ENCODE results near the gene ANKRD13A. TPM values are rescaled to one million over a fixed set of nuclear protein-coding genes. Genes with fewer than 3 reads are reported as not detected.
A peak's percentile ranks its signal among the peaks of the same experiment; 100 is the strongest.

The ANKRD13A gene
- total and polyA plus RNA-seq, 2 of the 8 experiments (the other 6 are each of a cell fraction or from before 2014, with no cell fraction given): 16.8 to 21.4 TPM

- no peak overlapping the region for H2BK20ac ChIP-seq (ENCODE audit: low read length)
- no peak for DNase-seq (ENCODE audit: low read depth in 1 of 2, low spot score in 2 of 2)
- H3K27me3 ChIP-seq (replicated peaks in 1 of 4; ENCODE audit: control insufficient read depth in 3 of 4, extremely low read depth in 1 of 4, insufficient read depth in 3 of 4, low read length in 3 of 4): no peaks in the 10 kb centered on the region
- H3K79me1 ChIP-seq (ENCODE audit: low read depth, low read length): no peaks in the 10 kb centered on the region
- H3K14ac ChIP-seq (ENCODE audit: insufficient read length): no peak overlapping the region
- H2BK15ac ChIP-seq (ENCODE audit: low read length): no peak overlapping the region
- FAIRE-seq: no peak
- H3K36me3 ChIP-seq (ENCODE audit: control insufficient read depth in 2 of 4, insufficient read depth in 4 of 4, low read length in 3 of 4): peaks cover 0 to 5% (median 0%) of the 10 kb centered on the region in 4 experiments; a peak in 4 of 8 replicates
- no peak overlapping the region for H3K27ac ChIP-seq (ENCODE audit: low read depth, low read length)
- WGBS, 2 experiments (ENCODE audit: extremely low coverage in 1 of 2, insufficient coverage in 1 of 2, insufficient read length in 1 of 2, insufficient replicate concordance in 2 of 2, low coverage in 1 of 2, low lambda C conversion rate in 2 of 2, missing lambda C conversion rate in 1 of 2): 87% methylated on average over 8 of the region's 8 CpGs; no CpG with 5 or more reads in 1 of the 2 experiments
- H3K4ac ChIP-seq (replicated peaks; ENCODE audit: insufficient read length, low read depth, low read length): no peak overlapping the region
- H3K4me2 ChIP-seq (ENCODE audit: insufficient read depth in 1 of 2, low read depth in 2 of 2, low read length in 2 of 2): no peak overlapping the region
- H2BK12ac ChIP-seq (ENCODE audit: low read depth, low read length): no peak overlapping the region
- no peaks in the 10 kb centered on the region for H3K23me2 ChIP-seq (ENCODE audit: low read depth, low read length)
- no peak overlapping the region for H2AFZ ChIP-seq (ENCODE audit: low read length)
- no peaks in the 10 kb centered on the region for H3K9me3 ChIP-seq (ENCODE audit: insufficient read depth in 2 of 2, low read depth in 1 of 2, low read length in 1 of 2)
- H4K8ac ChIP-seq (ENCODE audit: extremely low read depth, insufficient read depth, low read length): no peak overlapping the region; the same call in 1 of the 2 replicates
- no peak overlapping the region for H3K23ac ChIP-seq (ENCODE audit: insufficient read length)
- no peak overlapping the region for H2AK5ac ChIP-seq (ENCODE audit: low read depth, low read length)
- POLR2A ChIA-PET (ENCODE audit: partially characterized antibody): interaction anchor here (0.6 kb wide), 1 partner anchor 12 kb away, joined by 3 read pairs; no protein-coding TSS in a partner anchor
- TF ChIP-seq MAFK (IDR thresholded peaks at IDR 0.05; ENCODE audit: low read depth, low read length): peak; percentile 32; the same call in 1 of the 2 replicates
- TF ChIP-seq BACH1 (IDR thresholded peaks at IDR 0.05; ENCODE audit: low read length): 0 out of 2 replicates have a peak, but pooled peaks have one; percentile 46
- no peak for TF ChIP-seq CEBPB (IDR thresholded peaks at IDR 0.05; ENCODE audit: low read depth, low read length)
- no peak overlapping the region for H3K4me3 ChIP-seq (ENCODE audit: extremely low read depth in 1 of 4, insufficient read depth in 2 of 4, low read depth in 3 of 4, low read length in 4 of 4)
- CTCF ChIA-PET (ENCODE audit: partially characterized antibody): interaction anchor here (0.9 to 1.6 kb wide), 5 partner anchors 17 to 57 kb away, joined by 3 to 5 read pairs (median 3); no protein-coding TSS in a partner anchor
- no peaks in the 10 kb centered on the region for H3K79me2 ChIP-seq (ENCODE audit: control insufficient read depth in 1 of 2, insufficient read depth in 2 of 2, low read length in 2 of 2)
- H4K91ac ChIP-seq (replicated peaks; ENCODE audit: insufficient read length, low read length): no peak overlapping the region
- no peak overlapping the region for H2BK5ac ChIP-seq (ENCODE audit: low read depth, low read length)
- H3K56ac ChIP-seq (replicated peaks; ENCODE audit: insufficient read length, low read depth, low read length): no peak overlapping the region
- no peak overlapping the region for H4K5ac ChIP-seq (ENCODE audit: insufficient read length, low read depth, low read length)
- no peaks in the 10 kb centered on the region for H4K20me1 ChIP-seq (replicated peaks in 1 of 2; ENCODE audit: control insufficient read depth in 1 of 2, insufficient read depth in 2 of 2, low read length in 2 of 2)
- no peak overlapping the region for H3K18ac ChIP-seq (ENCODE audit: extremely low read depth, low read length)
- no peaks in the 10 kb centered on the region for H3K4me1 ChIP-seq (replicated peaks in 1 of 4; ENCODE audit: control insufficient read depth in 3 of 4, insufficient read depth in 4 of 4, low read length in 3 of 4)
- no peak overlapping the region for H2BK120ac ChIP-seq (replicated peaks; ENCODE audit: low read depth, low read length)
- H3K9ac ChIP-seq (replicated peaks in 1 of 4; ENCODE audit: extremely low read depth in 1 of 4, low read depth in 3 of 4, low read length in 3 of 4): no peak overlapping the region
These were observed 31.7 kb upstream of the ANKRD13A start for GRCh38 chr12:109967383-109968031.

Measured in H1 (cell line).